NCI-H1048 (cell line): ENCODE measurements around the gene EPS15.
"Not testable (repeated sequence)": the region's sequence is repeated elsewhere in the genome, so short reads cannot be mapped to it uniquely, and the experiment has no call there.

Source experiments
- DNase-seq: peaks from one replicate; lab custom pipeline; 2025; lab: John Stamatoyannopoulos, UW

The EPS15 gene

GRCh38 chr1:51464828-51465227, 54.2 kb downstream of the EPS15 start:
- DNase-seq, result no peak

GRCh38 chr1:51463561-51463960, 55.5 kb downstream of the EPS15 start:
- no peak for DNase-seq

- not testable (repeated sequence) for DNase-seq
These were observed 56.8 kb downstream of the EPS15 start for GRCh38 chr1:51462289-51462688.

- DNase-seq, result no peak
These were observed 64.5 kb downstream of the EPS15 start for GRCh38 chr1:51454554-51454953.

DNA sequence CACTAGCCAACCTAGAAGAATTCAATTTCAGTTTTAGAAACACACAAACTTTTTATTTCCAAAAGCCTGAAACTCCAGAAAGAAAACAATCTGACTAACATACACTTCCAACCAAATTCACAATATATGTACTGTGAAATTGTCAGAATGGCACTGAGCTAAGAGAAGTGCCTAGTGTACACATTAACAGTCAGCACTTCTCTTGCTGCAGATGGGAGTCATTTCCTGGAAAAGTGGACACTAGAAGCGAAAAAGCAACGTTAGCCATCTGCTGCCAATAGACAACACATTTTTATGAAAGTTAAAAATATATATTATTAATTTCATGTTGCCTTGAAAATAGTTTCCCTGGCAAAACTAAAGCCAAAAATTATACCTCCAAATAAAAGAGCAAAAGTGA, 66.1 kb downstream of the EPS15 start:
- no peak for DNase-seq

DNA sequence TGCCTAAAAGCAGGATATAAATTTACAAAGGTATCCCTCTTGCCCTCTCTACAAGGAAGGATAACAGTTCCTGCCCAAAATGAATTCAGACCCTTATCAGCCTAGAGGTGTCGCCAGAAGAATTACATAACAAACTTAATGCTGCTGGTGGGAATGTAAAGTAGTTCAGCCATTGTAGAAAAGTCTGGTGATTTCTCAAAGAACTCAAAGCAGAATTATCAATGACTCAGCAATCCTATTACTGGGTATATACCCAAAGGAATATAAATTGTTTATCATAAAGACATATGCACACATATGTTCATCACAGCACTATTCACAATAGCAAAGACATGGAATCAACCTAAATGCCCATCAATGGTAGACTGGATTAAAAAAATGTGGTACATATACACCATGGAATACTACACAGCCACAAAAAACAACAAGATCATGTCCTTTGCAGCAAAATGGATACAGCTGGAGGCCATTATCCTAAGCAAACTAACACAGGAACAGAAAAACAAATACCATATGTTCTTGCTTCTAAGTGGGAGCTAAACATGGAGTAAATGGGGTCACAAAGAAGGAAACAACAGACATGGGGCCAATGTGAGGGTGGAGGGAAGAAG, 70.1 kb downstream of the EPS15 start:
- DNase-seq, result not testable (repeated sequence)

GRCh38 chr1:51445351-51446090, 73.5 kb downstream of the EPS15 start:
- DNase-seq, result no peak

GRCh38 chr1:51444534-51445192, 74.4 kb downstream of the EPS15 start:
- DNase-seq, result no peak

DNA sequence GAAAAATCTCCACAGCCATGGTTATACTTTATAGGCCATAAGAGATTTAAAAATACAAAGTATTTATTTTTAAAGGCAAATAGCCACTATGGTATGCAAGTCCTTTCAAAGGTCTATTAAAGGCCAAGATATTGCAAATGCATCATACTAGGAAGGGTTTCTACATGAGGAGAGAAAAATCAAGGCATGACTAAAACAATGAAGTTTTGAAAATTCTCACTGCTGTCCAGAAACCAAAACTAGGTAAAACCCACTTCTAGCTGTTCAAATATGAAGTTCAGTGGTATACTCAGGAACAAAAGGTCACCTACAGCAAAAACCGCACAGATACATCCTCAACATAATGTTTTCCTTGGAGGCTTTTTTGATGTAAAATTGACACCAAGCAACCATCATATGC, 75.0 kb downstream of the EPS15 start:
- DNase-seq, result no peak

DNA sequence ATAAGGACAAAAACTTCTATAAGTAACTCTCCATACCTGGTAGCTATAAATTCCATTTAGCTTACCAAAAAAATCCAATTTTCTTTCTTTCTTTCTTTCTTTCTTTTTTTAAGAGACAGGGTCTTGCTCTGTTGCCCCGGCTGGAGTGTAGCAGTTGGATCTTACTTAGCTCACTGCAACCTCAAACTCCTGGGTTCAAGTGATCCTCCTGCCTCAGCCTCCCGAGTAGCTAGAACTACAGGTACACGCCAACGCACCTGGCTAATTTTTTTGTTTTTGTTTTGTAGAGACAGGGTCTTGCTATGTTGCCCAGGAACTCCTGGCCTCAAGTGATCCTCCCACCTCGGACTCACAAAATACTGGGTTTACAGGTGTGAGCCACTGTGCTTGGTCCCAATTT, 75.5 kb downstream of the EPS15 start:
- no peak for DNase-seq

- DNase-seq, result no peak
These were observed 76.5 kb downstream of the EPS15 start for GRCh38 chr1:51442616-51443015.

- no peak for DNase-seq
These were observed 76.9 kb downstream of the EPS15 start for GRCh38 chr1:51442198-51442597.

DNA sequence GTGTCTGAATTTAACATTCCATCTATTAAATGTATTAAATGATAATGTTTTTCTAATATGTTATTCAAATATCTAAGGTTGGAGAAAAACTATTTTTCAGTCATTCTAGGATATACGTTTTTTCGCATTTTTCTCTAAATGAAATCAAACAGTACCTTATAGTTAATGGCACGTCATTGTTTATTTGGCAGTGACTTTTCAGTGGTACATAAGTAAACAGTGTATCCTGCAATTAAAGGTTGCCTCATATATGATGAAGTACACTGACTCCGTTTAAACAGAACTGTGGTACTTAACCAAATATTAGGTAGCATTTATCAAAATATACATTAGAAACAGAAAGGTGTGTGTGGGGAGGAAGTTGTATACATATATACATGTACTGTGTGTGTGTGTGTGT, 79.2 kb downstream of the EPS15 start:
- DNase-seq, result no peak

GRCh38 chr1:51439053-51439452, 80.0 kb downstream of the EPS15 start:
- DNase-seq, result no peak

GRCh38 chr1:51437391-51437790, 81.7 kb downstream of the EPS15 start:
- not testable (repeated sequence) for DNase-seq

GRCh38 chr1:51435878-51436277, 83.2 kb downstream of the EPS15 start:
- no peak for DNase-seq

- DNase-seq, result no peak
These were observed 85.0 kb downstream of the EPS15 start for GRCh38 chr1:51433972-51434510.

GRCh38 chr1:51433269-51433971, 85.6 kb downstream of the EPS15 start:
- DNase-seq, result no peak

DNA sequence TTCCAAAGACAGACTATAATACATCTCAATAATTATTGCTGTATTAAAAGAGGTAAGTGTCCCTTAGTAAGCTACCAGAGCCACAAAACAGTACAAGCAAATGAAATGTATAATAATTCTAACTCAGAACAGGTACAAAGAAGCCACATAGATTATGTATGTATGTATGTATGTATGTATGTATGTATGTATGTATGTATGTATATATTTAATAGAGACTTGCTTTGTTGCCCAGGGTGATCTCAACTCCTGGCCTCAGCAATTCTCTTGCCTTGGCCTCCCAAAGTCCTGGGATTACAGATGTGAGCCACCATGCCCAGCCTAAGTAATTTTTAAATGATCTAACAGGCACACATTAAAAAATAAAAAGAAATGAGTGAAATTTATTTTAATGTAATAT, 86.9 kb downstream of the EPS15 start:
- DNase-seq, result no peak

DNA sequence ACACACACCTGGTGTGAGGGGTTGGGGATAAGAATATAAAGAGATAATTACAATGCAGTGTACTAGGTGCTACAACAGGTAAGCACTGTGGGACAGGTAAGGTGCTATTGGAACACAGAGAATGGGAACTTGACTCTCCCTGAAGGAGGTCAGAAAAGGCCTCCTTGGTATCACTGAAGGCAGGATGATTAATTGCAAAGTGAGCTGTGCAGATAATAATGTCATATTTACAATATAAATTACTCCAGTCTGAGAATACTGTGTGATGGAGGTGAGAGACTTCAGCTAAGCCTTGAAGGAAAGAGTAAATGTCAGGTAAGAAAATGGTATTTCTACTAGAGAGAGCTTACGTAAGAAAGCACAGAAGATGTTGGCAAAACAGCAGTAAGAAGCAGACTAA, 91.6 kb downstream of the EPS15 start:
- no peak for DNase-seq

- DNase-seq, result no peak
These were observed 93.1 kb downstream of the EPS15 start for GRCh38 chr1:51425955-51426354.

DNA sequence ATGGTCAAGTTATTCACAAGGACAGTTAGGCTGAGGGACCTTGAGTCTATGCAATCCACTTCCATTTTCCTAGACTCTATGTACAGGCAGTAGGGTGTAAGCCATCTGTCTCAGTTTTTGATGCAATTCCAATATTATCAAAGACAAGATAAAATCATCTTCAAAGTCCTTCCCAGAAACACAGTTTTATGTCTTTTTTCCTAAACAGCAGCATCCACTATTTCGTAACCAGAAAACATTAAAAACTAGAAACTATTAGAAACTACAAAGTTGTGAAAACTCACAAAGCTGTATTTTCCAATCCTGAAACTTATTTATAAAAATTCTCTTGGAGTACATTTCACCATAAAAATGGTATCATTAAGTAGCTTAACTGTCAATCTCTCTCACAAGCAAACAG, 93.8 kb downstream of the EPS15 start:
- DNase-seq, result no peak
